ENCODE measurements around the gene THBS2.

Gene THBS2

DNA sequence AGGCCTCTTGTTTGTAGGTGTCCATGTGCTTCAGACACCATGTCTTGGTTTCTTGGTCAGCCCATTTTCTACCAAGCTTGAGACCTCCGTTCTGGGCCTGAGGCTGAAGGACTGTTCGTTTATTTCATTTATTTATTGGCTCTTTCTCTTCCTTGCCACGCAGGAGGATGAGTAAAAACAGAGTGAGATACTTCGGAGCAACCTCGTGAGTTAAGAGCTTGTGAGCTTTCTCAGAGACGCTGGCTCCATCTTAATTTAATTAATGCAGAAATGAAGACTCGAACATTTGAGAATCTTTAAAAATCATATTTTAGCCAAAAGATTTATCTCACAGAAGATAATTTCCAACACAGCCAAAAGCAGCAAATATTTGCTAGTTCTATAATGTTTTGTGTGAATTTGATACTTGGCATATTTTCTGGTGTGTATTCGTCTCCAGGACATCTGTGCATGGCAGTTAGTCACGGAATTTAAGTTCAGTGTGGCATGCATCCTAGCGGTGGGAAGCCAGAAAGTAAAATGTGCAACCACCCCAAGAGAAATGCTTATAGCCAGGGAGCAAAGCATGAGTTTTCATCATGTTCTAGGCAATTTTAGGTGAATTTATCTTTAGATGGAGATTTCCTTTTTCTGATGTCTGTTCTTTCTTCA, 76.0 kb downstream of the THBS2 start:
- DNase-seq = no peak

GRCh38 chr6:169176361-169176991, 77.2 kb downstream of the THBS2 start:
- no peak for DNase-seq

GRCh38 chr6:169175360-169175887, 78.2 kb downstream of the THBS2 start:
- no peak for DNase-seq

DNA sequence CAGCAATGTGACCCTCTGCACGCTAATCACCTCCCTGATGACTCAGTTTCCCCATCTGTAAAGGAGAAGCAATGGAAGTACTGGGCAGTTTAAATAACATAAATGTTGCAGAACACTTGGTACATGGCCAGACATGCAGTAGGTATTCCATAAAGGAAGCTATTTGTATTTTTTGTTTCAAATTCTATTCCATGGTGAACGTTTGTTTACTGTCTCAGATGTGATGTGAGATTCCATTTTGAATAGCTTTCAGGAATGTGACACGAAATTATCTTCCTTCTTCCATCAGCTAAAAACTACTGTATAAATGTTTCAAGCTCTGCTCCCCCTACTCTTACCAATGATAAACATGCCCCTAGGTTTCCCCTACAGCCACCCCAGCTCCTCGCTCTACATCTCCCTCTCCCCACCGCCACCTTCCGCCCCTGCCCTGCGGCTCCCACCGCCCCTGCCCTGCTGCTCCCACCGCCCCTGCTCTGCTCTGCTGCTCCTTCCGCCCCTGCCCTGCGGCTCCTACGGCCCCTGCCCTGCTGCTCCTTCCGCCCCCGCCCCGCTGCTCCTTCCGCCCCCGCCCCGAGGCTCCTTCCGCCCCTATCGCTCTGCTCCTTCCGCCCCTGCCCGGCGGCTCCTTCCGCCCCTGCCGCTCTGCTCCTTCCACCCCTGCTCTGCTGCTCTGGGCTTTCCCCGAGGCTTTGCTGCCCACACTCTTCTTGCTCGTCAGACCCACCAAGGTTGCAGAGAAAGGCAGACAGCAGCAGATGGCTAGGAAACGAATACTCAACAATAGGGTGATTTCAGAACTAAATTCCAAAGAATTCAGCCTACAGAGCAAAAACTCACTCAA, 78.9 kb downstream of the THBS2 start:
- DNase-seq = no peak

- DNase-seq = no peak
Observed at GRCh38 chr6:169173532-169174268, 79.9 kb downstream of the THBS2 start.

- DNase-seq = no peak
Observed at GRCh38 chr6:169172946-169173345, 80.7 kb downstream of the THBS2 start.

DNA sequence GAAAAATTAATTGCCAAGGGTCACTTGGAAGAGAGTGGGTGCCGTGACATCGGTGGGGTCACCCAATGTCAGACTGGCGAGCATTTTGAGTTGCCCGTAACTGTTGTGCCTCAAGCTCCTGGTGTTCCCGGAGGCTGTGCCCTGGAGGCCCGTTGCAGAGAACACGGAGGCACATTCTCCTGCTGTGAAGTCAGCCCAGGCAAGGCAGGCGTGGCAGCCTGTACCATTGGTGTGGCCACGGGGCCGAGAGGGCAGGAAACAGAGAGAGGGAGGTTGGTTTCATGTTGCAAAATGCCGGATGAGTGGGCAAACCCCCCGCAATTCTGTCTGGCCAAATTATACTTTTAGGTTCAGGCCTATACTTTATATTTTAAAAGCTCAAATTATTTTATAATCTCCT, 81.2 kb downstream of the THBS2 start:
- no peak for DNase-seq

DNA sequence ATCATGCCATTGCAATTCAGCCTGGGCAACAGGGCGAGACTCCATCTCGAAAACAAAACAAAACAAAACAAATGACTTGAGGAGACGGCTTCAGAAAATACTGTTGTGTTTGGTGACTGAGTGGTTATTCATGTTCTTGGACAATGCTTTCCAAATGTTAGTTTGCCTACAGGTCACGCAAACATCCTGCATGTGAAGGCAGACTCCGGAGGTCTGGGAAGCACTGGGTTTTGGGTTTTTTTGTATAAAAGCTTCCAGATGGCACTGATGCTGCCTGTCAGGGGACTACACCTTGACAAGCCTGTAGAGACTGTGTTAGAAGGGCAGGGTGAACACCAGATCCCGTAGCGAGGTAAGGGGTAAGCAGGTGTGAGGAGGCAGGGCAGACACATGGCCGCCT, 81.7 kb downstream of the THBS2 start:
- no peak for DNase-seq

GRCh38 chr6:169171016-169171415, 82.6 kb downstream of the THBS2 start:
- no peak for DNase-seq

DNA sequence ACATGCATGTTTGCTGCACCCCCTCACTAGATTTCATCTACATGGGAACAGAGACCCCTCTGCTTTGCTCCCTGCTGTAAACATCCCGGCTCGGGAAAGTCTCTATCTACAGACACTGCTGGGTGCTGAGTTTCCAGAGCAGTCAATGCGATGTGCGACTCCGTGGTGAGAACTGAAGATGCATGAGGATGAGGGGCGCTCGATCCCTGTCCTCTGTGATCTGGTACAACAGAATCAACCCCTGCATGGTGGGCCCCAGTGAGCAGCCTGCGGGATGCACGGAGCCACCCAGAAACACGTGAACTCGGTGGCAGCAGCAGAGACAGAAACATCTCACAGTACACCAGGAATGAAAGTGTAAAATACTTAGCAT, 83.1 kb downstream of the THBS2 start:
- no peak for DNase-seq

- no peak for DNase-seq
Observed at GRCh38 chr6:169169941-169170582, 83.6 kb downstream of the THBS2 start.

DNA sequence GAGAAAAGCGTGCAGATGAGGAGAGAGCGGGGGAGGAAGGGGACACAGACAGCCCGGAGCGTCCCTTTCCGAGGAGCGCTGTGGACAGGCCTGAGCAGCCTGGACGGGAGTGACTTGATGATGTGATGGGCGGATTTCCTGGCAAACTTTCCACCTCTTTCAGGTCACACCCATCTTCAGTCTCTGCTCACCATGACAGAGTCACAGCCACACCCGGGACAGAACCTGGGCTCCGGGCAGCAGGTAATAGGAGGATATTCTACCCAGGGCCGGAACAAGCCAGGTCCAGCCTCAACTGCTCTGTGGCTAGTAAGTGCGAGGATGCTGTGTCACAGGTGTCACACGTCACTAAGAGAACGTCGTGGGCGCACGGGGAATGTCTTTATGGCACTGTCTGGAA, 84.3 kb downstream of the THBS2 start:
- no peak for DNase-seq

GRCh38 chr6:169168706-169169105, 84.9 kb downstream of the THBS2 start:
- DNase-seq = no peak

DNA sequence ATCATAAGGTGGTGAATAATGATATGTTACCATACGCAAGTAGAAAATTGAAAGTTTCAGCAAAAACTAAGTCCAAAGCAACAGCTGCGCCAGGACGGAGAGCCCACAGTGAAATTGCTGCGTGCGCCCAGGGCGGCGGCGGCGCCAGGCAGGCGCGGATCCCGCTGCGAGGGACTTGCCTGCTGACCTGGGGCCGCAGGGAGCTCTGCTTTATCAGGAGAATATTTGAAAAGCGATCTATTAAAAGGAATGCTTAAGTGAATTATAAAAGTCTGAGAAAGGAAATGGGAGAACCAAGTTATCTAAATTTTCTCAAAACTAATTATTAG, 85.4 kb downstream of the THBS2 start:
- no peak for DNase-seq

GRCh38 chr6:169167581-169168301, 85.9 kb downstream of the THBS2 start:
- no peak for DNase-seq

- no peak for DNase-seq
Observed at GRCh38 chr6:169166896-169167580, 86.6 kb downstream of the THBS2 start.
